RWPE2 (cell line): ENCODE results near the gene OXNAD1.

Experiments
- ATAC-seq: fragments of 200-7000 bp; cut with Tn5 transposase; 3 replicates; pipeline ENCODE4 v1.9.1; 2021; ENCODE audit warnings: low read depth
- DNase-seq: peaks from one replicate; pipeline ENCODE4 v3.0.0-alpha.2; 2020; ENCODE audit warnings: low spot score
- H3K27ac ChIP-seq: fragments of 450-650 bp; 2 replicates; pipeline ENCODE4 v1.5.1; 2017; ENCODE audit warnings: mild to moderate bottlenecking; ENCODE audit not compliant: poor library complexity, severe bottlenecking
- H3K27me3 ChIP-seq: fragments of 250-450 bp; sonication (Bioruptor Pico); 2 replicates; pipeline ENCODE4 v1.5.1; 2021; ENCODE audit warnings: mild to moderate bottlenecking, moderate library complexity; ENCODE audit not compliant: insufficient read depth, poor library complexity, severe bottlenecking
- H3K36me3 ChIP-seq: fragments of 250-450 bp; sonication (Bioruptor Pico); 2 replicates; pipeline ENCODE4 v1.5.1; 2020; ENCODE audit warnings: low read depth, mild to moderate bottlenecking, moderate library complexity
- H3K4me1 ChIP-seq: fragments of 250-450 bp; sonication (Bioruptor Pico); 2 replicates; pipeline ENCODE4 v1.5.1; 2021; ENCODE audit warnings: mild to moderate bottlenecking, moderate library complexity; ENCODE audit not compliant: insufficient read depth, poor library complexity, severe bottlenecking
- H3K4me3 ChIP-seq: fragments of 250-450 bp; sonication (Bioruptor Pico); 2 replicates; pipeline ENCODE4 v1.5.1; 2021; ENCODE audit warnings: mild to moderate bottlenecking, moderate library complexity; ENCODE audit not compliant: severe bottlenecking
- H3K9me3 ChIP-seq: fragments of 250-450 bp; sonication (Bioruptor Pico); 2 replicates; pipeline ENCODE4 v1.5.1; 2021; ENCODE audit warnings: mild to moderate bottlenecking, moderate library complexity; ENCODE audit not compliant: severe bottlenecking
- TF ChIP-seq, protein P1 (sequence below): fragments of 450-650 bp; IDR thresholded peaks from one replicate; pipeline ENCODE4 v1.5.1; 2017; ENCODE audit warnings: mild to moderate bottlenecking, moderate library complexity; ENCODE audit not compliant: poor library complexity, severe bottlenecking

OXNAD1 gene

DNA sequence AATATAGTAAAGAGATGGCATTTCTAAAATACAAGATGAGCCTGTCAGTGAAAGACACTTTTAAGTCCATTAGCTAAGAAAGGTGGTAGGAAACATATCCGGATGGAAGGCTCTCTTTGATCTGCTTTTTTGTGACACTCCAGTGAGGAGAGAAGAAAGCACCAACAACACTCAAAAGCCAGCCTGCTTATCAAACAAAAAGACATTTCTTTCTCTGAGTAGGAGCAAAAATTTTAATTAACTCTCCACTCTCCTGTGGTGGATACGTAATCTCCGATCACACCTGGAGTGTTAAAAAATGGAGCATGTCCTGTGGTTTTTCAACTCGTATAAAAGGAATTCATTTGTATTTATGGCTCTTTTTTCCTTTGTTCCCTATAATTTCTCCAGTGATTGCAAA is 65.3 kb downstream of the OXNAD1 start:
- Histone ChIP-seq H3K9me3 (no peaks in the 10 kb centered on the region), H3K4me3 (no peak overlapping the region), H3K27me3 (no peaks in the 10 kb centered on the region), H3K36me3 (no peaks in the 10 kb centered on the region), H3K4me1 (no peaks in the 10 kb centered on the region), H3K27ac (no peak overlapping the region)
- TF ChIP-seq, protein P1, sequence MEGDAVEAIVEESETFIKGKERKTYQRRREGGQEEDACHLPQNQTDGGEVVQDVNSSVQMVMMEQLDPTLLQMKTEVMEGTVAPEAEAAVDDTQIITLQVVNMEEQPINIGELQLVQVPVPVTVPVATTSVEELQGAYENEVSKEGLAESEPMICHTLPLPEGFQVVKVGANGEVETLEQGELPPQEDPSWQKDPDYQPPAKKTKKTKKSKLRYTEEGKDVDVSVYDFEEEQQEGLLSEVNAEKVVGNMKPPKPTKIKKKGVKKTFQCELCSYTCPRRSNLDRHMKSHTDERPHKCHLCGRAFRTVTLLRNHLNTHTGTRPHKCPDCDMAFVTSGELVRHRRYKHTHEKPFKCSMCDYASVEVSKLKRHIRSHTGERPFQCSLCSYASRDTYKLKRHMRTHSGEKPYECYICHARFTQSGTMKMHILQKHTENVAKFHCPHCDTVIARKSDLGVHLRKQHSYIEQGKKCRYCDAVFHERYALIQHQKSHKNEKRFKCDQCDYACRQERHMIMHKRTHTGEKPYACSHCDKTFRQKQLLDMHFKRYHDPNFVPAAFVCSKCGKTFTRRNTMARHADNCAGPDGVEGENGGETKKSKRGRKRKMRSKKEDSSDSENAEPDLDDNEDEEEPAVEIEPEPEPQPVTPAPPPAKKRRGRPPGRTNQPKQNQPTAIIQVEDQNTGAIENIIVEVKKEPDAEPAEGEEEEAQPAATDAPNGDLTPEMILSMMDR: no peak
- ATAC-seq: no peak
- DNase-seq: no peak

DNA sequence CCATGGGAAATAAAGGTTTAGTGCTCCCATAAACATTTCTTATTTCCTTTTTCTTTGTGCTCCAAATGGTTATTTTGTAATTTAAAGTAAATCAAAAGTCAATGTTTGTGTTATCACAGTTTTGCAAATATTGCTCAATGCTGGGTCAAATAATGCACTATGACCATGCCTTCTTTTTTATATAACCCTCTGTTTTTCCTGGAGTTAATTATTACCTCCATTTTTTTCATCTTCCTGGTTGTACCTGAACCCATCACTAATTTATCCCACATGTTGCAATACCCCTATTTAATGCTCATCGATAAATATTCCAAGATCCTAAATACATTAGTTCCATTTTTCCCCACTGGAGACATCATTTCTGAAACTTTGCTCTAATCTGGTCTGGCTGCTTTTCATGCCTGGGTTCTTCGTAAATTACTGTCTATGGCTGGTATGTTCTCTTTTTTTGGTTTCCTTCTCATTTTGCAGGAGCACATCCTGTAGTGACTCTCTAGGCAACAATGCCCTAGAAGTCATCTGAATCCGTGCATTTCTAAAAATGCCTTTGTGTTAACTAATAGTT is 66.4 kb downstream of the OXNAD1 start:
- Histone ChIP-seq H3K9me3 (no peaks in the 10 kb centered on the region), H3K4me1 (no peaks in the 10 kb centered on the region), H3K4me3 (no peak overlapping the region), H3K36me3 (no peaks in the 10 kb centered on the region), H3K27ac (no peak overlapping the region), H3K27me3 (no peaks in the 10 kb centered on the region)
- DNase-seq (no peak), ATAC-seq (no peak)
- TF ChIP-seq, protein P1: no peak

DNA sequence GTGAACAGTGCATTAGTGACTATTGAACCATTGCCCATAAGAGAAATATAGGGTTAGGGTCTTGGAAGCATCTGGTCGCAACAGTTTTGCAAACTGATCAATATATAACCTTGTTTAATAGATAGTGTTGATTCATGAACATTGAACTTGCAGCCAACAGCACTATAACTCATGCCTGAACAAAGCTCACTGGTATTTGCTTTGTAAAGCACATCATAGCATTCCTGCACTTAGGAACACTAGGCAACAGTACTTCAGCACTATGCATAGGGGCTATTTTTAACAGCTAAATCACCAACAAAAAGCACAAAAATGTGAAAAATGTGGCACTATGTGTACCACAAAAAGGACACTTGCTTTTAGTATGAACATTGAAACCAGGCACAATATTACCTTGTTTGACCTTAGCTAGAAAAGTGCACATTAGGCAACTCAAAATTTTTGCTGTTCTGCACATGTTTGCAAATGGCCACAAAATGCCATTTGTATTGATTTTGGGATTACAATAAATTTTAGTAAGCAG is 68.0 kb downstream of the OXNAD1 start:
- H3K4me3 ChIP-seq: no peak overlapping the region
- no peaks in the 10 kb centered on the region for H3K9me3 ChIP-seq
- no peak overlapping the region for H3K27ac ChIP-seq
- H3K36me3 ChIP-seq: no peaks in the 10 kb centered on the region
- no peak for DNase-seq
- ATAC-seq: no peak
- H3K4me1 ChIP-seq: no peaks in the 10 kb centered on the region
- TF ChIP-seq, protein P1: no peak
- H3K27me3 ChIP-seq: no peaks in the 10 kb centered on the region

DNA sequence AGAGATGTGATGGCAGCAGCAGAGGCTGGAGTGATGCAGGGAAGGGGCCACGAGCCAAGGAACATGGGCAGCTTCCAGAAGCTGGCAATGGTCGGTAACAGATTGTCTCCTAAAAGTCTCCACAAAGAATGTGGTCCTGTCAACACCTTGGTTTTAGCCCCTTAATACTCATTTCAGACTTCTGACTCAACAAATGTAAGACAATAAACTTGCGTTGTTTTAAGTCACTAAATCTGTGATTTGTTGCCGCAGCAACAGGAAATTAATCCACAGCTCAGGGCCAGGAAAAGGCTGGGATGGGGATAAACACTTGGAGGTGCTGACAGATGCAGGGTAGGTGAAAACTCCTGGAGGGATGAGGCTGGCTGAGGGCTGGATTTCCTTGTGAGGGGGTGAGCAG is 69.9 kb downstream of the OXNAD1 start:
- TF ChIP-seq, protein P1: no peak
- Histone ChIP-seq H3K36me3 (no peaks in the 10 kb centered on the region), H3K4me3 (no peak overlapping the region), H3K4me1 (peaks cover 4% of the 10 kb centered on the region), H3K9me3 (no peaks in the 10 kb centered on the region), H3K27ac (no peak overlapping the region), H3K27me3 (no peaks in the 10 kb centered on the region)
- DNase-seq (no peak), ATAC-seq (no peak)

DNA sequence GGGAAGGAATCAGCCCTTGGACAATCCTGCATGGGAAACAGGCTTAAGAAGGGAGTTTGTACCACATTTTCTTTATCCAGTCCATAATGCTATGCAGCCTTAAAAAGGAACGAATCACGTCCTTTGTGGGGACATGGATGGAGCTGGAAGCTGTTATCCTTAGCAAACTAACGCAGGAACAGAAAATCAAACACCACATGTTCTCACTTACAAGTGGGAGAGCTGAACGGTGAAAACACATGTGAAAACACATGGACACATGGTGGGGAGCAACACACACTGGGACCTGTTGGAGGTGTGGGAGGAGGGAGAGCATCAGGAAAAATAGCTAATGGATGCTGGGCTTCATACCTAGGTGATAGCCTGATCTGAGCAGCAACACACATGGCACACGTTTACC is 70.3 kb downstream of the OXNAD1 start:
- no peaks in the 10 kb centered on the region for H3K27me3 ChIP-seq
- peaks cover 4% of the 10 kb centered on the region for H3K4me1 ChIP-seq
- DNase-seq (no peak), ATAC-seq (no peak)
- H3K27ac ChIP-seq: no peak overlapping the region
- no peaks in the 10 kb centered on the region for H3K9me3 ChIP-seq
- no peaks in the 10 kb centered on the region for H3K36me3 ChIP-seq
- TF ChIP-seq, protein P1: no peak
- H3K4me3 ChIP-seq: no peak overlapping the region
